ENCODE results near the gene RFESD. TPM values are rescaled to one million over a fixed set of nuclear protein-coding genes. Genes with fewer than 3 reads are reported as not detected.

RFESD gene
- total RNA-seq, 4 donors from 2014 or later: 1.1 to 1.4 TPM; not detected in 2

- intact Hi-C loops (cut with DNase I; ENCODE audit: low total_unique reads): loop anchor here (10.0 kb wide), 2 partner anchors 67 to 107 kb away; partner anchors contain the start of gene RHOBTB3
- in situ Hi-C loops (cut with MboI; ENCODE audit: low pct_ligation_motif_present in 1 of 4, low pct_unique_long_range_greater_than_20kb in 1 of 4, low sequenced_read_pairs in 3 of 4): loop anchor here in 3 of 4 donors (5.0 to 10.0 kb wide), 3 partner anchors 57 to 177 kb away; no protein-coding TSS in a partner anchor
- H3K9me3 ChIP-seq: no peaks in the 10 kb centered on the region
- no peaks in the 10 kb centered on the region for H3K36me3 ChIP-seq
- no peak overlapping the region for H3K27ac ChIP-seq
- no peak overlapping the region for H3K4me3 ChIP-seq
- TF ChIP-seq CTCF (IDR thresholded peaks at IDR 0.05): no peak
- no peak for TF ChIP-seq POLR2AphosphoS5 (IDR thresholded peaks at IDR 0.05)
- no peak for TF ChIP-seq POLR2A (IDR thresholded peaks at IDR 0.05)
- no peak for TF ChIP-seq EP300 (IDR thresholded peaks at IDR 0.05; ENCODE audit: low read depth)
- peaks cover 0 to 30% (median 5%) of the 10 kb centered on the region in 4 donors for H3K4me1 ChIP-seq
- H3K27me3 ChIP-seq: no peaks in the 10 kb centered on the region
- DNase-seq: no peak
Measured at GRCh38 chr5:95667678-95668077, 21.1 kb downstream of the RFESD start.

- intact Hi-C loops (cut with DNase I; ENCODE audit: low total_unique reads) (loop anchor here (10.0 kb wide), 2 partner anchors 67 to 107 kb away; partner anchors contain the start of gene RHOBTB3), in situ Hi-C loops (cut with MboI; ENCODE audit: low pct_ligation_motif_present in 1 of 4, low pct_unique_long_range_greater_than_20kb in 1 of 4, low sequenced_read_pairs in 3 of 4) (loop anchor here in 3 of 4 donors (5.0 to 10.0 kb wide), 3 partner anchors 57 to 177 kb away; no protein-coding TSS in a partner anchor)
- TF ChIP-seq EP300 (IDR thresholded peaks at IDR 0.05; ENCODE audit: low read depth) (no peak), CTCF (IDR thresholded peaks at IDR 0.05) (no peak), POLR2AphosphoS5 (IDR thresholded peaks at IDR 0.05) (no peak), POLR2A (IDR thresholded peaks at IDR 0.05) (no peak)
- Histone ChIP-seq H3K4me1 (peaks cover 0 to 30% (median 5%) of the 10 kb centered on the region in 4 donors), H3K36me3 (no peaks in the 10 kb centered on the region), H3K4me3 (no peak overlapping the region), H3K9me3 (no peaks in the 10 kb centered on the region), H3K27ac (peak overlapping the region in 1 of 4 donors; percentile 78), H3K27me3 (no peaks in the 10 kb centered on the region)
- DNase-seq: no peak
Measured at GRCh38 chr5:95668216-95668615, 21.6 kb downstream of the RFESD start.

DNA sequence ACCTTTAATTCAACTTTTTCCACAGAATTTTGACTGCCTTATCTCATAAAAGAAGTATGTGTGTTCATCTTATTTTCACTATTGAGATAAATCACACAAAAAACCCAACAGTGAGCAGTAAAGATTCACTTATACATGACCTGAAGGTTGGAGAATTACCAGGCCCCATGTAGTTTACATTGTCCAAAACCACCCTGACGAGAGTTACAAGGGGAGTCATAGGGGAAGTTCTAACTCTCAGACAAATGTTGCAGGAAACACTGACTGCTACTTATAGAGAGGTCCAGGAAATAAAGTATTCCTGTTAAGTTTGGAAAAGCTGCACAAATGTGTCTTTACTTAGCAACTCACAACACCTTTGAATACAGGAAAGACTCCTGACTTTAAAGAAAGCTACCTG, 22.2 kb downstream of the RFESD start:
- H3K27me3 ChIP-seq: no peaks in the 10 kb centered on the region
- peak overlapping the region; percentile 68 to 87 (median 80) for H3K27ac ChIP-seq
- TF ChIP-seq CTCF (IDR thresholded peaks at IDR 0.05) (no peak), POLR2AphosphoS5 (IDR thresholded peaks at IDR 0.05) (no peak), EP300 (IDR thresholded peaks at IDR 0.05; ENCODE audit: low read depth) (no peak), POLR2A (IDR thresholded peaks at IDR 0.05) (no peak)
- DNase-seq: no peak
- in situ Hi-C loops (cut with MboI; ENCODE audit: low pct_ligation_motif_present in 1 of 4, low pct_unique_long_range_greater_than_20kb in 1 of 4, low sequenced_read_pairs in 3 of 4) (loop anchor here in 3 of 4 donors (5.0 to 10.0 kb wide), 3 partner anchors 56 to 176 kb away; no protein-coding TSS in a partner anchor), intact Hi-C loops (cut with DNase I; ENCODE audit: low total_unique reads) (loop anchor here (10.0 kb wide), 2 partner anchors 66 to 106 kb away; partner anchors contain the start of gene RHOBTB3)
- H3K9me3 ChIP-seq: no peaks in the 10 kb centered on the region
- H3K4me3 ChIP-seq: no peak overlapping the region
- no peaks in the 10 kb centered on the region for H3K36me3 ChIP-seq
- WGBS, 2 donors (ENCODE audit: low coverage in 1 of 2): 85 to 100% methylated on average over 1 of the region's 1 CpG
- peaks cover 0 to 30% (median 5%) of the 10 kb centered on the region in 4 donors for H3K4me1 ChIP-seq

DNA sequence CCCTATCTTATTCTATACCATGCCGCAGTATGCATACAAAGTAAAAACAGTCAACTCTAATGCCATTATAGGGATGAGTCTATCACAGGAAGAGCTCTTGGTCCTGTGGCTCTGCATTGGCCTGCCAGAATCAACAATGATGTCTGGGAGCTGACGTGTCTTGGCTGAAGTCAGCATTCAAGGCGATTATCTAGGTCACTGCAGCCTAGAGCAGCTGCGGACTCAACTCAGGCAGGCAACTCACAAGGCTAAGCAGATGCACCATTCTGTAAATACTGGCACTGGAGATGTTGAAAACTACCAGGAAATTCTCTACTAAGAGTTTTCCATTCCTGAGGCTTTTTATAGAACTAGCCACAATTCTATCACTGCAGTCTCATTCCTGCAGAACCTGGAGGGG, 23.0 kb downstream of the RFESD start:
- Histone ChIP-seq H3K9me3 (no peaks in the 10 kb centered on the region), H3K36me3 (no peaks in the 10 kb centered on the region), H3K27ac (peak overlapping the region; percentile 68 to 87 (median 80)), H3K27me3 (no peaks in the 10 kb centered on the region), H3K4me1 (peaks cover 0 to 23% (median 3%) of the 10 kb centered on the region in 4 donors), H3K4me3 (no peak overlapping the region)
- intact Hi-C loops (cut with DNase I; ENCODE audit: low total_unique reads) (loop anchor here (10.0 kb wide), 2 partner anchors 65 to 105 kb away; partner anchors contain the start of gene RHOBTB3), in situ Hi-C loops (cut with MboI; ENCODE audit: low pct_ligation_motif_present in 1 of 4, low pct_unique_long_range_greater_than_20kb in 1 of 4, low sequenced_read_pairs in 3 of 4) (loop anchor here in 3 of 4 donors (5.0 to 10.0 kb wide), 3 partner anchors 55 to 175 kb away; no protein-coding TSS in a partner anchor)
- 74% methylated on average over 4 of the region's 4 CpGs; no CpG with 5 or more reads in 1 of the 2 donors for WGBS, 2 donors (ENCODE audit: low coverage in 1 of 2)
- peak; percentile 59 for DNase-seq
- TF ChIP-seq CTCF (IDR thresholded peaks at IDR 0.05) (no peak), EP300 (IDR thresholded peaks at IDR 0.05; ENCODE audit: low read depth) (peak; percentile 54), POLR2AphosphoS5 (IDR thresholded peaks at IDR 0.05) (peak; percentile 76 to 80 (median 76)), POLR2A (IDR thresholded peaks at IDR 0.05) (no peak)
